ENCODE data around the gene FDX2. TPM values are rescaled to one million over a fixed set of nuclear protein-coding genes. Genes with fewer than 3 reads are reported as not detected.

Gene FDX2
- total RNA-seq, 1 experiment from 2014 or later, result 37.9 TPM

DNA sequence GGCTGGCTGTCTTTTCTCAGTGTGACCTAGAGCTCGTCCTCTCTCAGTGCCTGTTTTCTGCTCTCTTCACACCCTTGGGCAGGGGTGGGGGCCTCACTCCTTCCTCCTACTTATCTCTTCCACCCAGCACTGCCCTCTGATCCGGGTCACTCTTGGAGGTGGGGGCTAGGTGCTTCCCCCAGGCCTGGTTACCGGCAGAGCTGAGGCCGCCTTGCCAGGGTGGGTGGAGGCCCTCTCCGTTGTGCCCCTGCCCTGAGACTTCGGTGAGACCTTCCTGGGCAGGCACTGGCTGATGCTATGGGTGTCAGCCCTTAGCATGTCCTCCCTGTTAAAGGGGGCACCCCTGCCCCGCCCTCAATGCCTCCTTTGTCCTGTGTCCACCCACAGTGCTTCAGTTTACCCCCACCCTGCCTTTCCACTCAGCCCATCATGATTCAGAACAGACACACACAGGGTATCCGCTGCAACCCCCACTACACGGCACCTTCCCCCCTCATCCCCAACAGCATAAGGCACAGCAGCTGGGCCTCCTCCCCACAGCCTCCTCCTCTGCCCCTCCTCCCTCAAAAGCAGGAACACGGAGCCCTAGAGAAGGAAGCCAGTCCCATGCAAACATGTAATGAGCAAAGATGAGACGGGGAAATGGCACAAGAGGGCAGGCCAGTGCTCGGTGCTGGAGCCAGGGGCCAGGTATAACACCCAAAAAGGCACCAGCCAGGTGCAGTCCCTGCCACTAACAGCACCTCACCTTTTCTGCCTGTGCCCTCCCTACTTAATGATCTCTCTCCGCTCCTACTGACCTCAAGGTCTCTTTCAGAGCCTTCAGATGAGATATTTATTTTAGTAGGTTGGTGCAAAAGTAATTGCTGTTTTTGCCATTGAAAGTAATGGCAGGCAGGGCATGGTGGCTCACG is 16.0 kb downstream of the FDX2 start:
- no peak for DNase-seq (ENCODE audit: low read depth)

DNA sequence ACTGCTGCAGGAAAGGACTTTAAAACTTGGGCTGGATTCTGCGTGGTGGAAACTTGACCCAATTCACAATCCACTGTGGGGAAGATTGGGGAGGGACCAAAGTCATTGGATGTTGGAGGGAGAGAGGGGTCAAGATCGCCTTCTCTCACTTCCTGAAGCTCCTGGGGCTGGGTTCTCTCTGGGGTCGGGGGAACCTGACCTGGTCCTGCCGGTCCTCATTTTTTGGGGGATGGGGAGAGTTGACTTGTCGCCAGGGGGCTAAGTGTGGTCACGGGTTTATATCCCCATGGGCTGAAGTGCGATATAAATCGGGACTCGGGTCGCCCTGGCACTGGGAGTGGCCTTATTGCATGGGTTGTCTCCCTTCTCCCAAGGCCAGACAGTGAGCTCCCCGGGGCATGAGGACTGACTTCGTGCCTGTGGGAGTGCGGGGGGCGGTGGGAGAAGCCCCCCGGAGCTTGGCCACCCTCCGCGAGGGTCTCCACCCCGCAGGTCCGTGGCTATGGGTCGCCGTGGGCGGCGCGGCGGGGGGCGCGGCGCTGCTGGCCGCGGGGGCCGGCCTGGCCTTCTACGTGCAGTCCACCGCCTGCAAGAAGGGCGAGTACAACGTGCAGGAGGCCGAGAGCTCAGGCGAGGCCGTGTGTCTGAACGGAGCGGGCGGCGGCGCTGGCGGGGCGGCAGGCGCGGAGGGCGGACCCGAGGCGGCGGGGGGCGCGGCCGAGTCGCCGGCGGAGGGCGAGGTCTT is 19.8 kb downstream of the FDX2 start:
- no peak for DNase-seq (ENCODE audit: low read depth)

DNA sequence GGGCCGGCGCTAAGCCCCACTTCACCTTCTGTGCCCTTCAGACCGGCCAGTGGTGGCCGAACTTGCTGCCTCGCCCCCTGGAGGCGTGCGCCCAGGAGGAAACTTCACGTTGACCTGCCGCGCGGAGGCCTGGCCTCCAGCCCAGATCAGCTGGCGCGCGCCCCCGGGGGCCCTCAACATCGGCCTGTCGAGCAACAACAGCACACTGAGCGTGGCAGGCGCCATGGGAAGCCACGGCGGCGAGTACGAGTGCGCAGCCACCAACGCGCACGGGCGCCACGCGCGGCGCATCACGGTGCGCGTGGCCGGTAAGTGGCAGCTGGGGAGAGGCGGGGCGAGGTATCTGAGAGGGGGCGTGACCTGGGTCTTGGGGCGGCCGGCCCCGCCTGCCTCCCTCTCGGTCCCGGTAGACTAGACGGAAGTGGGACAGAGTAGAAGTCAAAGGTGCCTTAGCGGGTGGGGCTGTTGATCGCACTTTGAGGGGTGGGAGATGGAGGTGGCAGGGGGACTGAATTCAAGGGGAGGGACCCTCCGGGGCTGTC is 20.4 kb downstream of the FDX2 start:
- peak; percentile 39 for DNase-seq (ENCODE audit: low read depth)

DNA sequence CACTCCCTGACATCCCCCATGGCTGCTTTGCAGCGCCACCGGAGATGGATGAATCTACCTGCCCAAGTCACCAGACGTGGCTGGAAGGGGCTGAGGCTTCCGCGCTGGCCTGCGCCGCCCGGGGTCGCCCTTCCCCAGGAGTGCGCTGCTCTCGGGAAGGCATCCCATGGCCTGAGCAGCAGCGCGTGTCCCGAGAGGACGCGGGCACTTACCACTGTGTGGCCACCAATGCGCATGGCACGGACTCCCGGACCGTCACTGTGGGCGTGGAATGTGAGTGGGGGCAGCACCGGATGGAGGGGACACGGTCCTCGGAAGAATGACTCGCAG is 21.5 kb downstream of the FDX2 start:
- DNase-seq (ENCODE audit: low read depth), result no peak

DNA sequence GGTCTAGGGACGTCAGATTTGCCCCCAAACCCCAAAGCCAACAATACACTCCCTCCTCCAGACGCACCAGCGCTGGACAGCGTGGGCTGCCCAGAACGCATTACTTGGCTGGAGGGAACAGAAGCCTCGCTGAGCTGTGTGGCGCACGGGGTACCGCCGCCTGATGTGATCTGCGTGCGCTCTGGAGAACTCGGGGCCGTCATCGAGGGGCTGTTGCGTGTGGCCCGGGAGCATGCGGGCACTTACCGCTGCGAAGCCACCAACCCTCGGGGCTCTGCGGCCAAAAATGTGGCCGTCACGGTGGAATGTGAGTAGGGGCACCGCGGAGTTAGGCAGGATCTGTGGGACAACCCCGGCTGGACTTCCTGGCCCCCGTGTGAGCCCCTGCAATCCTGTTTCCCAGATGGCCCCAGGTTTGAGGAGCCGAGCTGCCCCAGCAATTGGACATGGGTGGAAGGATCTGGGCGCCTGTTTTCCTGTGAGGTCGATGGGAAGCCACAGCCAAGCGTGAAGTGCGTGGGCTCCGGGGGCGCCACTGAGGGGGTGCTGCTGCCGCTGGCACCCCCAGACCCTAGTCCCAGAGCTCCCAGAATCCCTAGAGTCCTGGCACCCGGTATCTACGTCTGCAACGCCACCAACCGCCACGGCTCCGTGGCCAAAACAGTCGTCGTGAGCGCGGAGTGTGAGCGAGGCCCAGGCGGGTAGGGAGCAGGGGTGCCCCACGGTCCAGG is 22.0 kb downstream of the FDX2 start:
- DNase-seq (ENCODE audit: low read depth), result no peak

DNA sequence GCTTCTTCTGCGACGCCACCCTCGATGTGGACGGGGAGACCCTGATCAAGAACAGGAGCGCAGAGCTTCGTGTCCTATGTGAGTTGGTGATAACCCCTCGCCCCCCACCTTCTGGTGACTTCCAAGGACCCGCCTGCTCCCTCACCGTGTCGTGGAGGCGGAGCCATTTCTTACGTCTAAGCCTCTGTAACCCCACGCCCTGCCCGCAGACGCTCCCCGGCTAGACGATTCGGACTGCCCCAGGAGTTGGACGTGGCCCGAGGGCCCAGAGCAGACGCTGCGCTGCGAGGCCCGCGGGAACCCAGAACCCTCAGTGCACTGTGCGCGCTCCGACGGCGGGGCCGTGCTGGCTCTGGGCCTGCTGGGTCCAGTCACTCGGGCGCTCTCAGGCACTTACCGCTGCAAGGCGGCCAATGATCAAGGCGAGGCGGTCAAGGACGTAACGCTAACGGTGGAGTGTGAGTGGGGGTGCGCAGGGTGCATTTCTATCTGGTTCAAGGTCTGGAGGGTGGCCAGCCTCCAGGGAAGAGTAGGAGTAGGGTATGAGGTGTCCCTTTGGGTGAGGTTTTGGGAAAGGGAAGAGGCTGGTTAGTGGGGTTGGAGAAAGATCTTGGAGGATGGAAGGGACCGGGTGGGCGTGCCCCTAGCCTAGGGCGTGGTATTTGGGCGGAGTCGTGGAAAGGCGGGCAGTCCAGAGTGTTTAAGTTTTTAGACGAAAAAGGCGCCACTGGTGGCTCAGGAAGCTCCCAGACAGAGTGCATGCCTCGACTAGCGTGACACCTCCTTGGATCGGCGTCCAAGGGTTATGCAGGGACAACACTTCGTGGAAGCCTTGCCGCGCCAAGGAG is 22.8 kb downstream of the FDX2 start:
- DNase-seq (ENCODE audit: low read depth), result no peak

DNA sequence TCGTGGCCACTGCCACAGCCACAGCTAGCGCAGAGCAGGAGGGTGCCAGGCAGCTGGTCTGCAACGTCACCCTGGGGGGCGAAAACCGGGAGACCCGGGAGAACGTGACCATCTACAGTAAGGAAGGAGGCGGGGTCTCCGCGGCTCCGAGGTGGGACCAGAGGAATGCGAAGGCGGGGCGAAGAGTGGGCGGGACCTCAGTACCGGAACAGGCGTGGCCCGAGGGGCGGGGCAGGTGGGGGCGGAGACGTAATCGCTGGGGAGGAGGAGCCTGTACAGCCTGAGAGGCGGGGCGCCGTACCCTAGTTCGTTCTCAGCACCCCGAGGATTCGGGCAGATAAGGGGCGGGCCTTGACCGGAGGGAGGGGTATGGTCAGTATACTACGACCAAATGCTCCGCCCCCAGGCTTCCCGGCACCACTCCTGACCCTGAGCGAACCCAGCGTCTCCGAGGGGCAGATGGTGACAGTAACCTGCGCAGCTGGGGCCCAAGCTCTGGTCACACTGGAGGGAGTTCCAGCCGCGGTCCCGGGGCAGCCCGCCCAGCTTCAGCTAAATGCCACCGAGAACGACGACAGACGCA is 23.5 kb downstream of the FDX2 start:
- peak; percentile 68 for DNase-seq (ENCODE audit: low read depth)

DNA sequence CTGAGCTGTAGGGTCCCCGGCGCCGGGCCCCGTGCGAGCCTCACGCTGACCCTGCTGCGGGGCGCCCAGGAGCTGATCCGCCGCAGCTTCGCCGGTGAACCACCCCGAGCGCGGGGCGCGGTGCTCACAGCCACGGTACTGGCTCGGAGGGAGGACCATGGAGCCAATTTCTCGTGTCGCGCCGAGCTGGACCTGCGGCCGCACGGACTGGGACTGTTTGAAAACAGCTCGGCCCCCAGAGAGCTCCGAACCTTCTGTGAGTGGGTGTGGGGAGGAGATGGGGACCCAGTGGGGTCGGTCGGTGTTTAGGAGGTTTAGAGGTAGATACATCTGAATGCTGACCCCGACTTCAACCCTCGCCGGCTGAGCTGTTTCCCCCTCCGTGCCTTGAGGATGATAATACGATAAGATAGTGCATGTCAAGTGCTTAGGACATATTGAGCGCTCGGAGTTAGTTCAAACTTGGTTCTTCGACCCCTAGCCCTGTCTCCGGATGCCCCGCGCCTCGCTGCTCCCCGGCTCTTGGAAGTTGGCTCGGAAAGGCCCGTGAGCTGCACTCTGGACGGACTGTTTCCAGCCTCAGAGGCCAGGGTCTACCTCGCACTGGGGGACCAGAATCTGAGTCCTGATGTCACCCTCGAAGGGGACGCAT is 24.1 kb downstream of the FDX2 start:
- DNase-seq (ENCODE audit: low read depth), result peak; percentile 28

DNA sequence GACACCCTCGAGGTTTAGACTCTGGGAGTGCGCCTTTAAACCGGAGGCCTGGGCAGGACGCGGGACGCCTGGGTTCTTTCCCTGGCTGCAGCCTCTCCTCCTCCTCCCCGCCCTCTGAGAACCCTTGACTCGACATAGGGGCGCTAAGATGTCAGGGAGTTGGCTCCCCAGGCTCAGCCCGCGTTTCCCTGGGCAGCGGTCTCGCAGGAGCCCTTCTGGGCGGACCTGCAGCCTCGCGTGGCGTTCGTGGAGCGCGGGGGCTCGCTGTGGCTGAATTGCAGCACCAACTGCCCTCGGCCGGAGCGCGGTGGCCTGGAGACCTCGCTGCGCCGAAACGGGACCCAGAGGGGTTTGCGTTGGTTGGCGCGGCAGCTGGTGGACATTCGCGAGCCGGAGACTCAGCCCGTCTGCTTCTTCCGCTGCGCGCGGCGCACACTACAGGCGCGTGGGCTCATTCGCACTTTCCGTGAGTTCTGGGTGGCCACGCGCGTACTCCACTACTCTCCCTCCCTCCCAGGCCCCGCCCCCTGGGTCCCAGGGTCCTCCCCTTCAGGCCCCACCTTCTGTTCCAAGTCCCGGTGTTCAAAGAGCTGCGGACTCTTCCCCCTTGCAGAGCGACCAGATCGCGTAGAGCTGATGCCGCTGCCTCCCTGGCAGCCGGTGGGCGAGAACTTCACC is 24.8 kb downstream of the FDX2 start:
- DNase-seq (ENCODE audit: low read depth), result peak; percentile 68

DNA sequence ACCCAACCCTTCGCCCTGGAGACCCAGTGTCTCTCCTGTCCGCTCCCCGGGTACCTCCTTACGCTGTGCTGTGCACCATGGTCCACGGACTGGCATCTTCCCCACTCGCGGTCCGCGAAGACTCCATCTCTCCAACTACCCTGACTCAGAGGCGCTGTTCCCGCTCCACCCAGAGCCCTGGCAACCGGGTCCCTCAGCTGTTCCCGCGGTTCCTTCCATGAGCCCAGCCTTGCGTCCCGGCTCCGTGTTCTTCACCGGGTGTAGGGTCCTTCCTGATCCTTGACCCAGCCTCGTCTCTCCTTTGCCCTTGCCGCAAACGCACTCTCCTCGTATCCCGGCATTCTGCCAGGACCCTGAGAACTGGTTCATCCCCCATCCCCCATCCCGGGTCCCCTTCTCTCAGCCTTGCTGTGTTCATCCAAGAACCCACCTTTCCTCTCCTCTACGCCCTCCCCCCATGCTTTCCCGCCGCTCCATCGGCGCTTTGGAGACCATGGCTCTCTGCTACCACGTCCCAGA is 25.4 kb downstream of the FDX2 start:
- peak; percentile 40 for DNase-seq (ENCODE audit: low read depth)

DNA sequence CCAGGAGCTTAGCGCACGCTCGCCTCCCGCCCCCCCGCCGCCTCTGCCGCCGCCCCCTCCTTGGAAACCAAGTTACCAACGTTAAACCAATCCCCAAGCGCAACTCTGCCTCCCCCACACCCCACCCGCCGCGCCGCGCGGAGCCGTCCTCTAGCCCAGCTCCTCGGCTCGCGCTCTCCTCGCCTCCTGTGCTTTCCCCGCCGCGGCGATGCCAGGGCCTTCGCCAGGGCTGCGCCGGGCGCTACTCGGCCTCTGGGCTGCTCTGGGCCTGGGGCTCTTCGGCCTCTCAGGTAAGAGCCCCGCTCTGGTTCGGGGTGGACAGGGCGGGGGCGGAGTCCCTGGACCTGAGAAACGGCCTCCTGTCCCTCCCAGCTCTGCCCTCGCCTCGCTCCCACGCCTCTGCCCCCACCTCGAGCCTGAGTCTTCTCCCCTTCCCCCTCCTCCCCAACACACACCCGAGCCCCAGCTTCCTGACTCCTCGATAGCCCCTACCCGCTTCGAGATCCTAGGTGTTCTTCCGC is 25.9 kb downstream of the FDX2 start, which contains the start of gene ICAM5:
ICAM5 (plus strand) TSS at position 117 of the 521 bp plus-strand sequence; CDS start at position 209, 92 bp downstream.
- peak; percentile 53 for DNase-seq (ENCODE audit: low read depth)

DNA sequence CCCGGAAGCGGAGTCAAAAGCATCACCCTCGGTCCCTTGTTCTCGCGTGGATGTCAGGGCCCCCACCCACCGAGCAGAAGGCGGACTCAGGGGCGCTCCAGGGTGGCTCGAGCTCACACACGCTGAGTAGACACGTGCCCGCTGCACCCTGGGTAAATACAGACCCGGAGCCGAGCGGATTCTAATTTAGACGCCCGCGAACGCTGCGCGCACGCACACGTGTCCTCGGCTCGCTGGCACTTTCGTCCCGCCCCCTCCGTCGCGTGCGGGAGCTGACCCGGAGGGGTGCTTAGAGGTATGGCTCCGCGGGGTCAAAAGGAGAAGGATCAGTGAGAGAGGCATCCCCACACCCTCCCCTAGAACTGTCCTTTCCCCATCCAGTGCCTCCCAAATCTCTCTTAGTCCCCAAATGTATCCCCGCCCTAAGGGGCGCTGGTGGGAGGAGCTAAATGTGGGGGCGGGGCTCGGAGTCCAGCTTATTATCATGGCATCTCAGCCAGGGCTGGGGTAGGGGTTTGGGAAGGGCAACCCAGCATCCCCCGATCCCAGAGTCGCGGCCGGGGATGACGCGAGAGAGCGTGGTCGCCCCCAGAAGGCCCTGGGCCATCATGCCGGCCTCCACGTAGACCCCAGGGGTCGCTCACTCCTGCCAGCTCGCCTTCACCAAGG is 26.5 kb downstream of the FDX2 start:
- DNase-seq (ENCODE audit: low read depth), result peak; percentile 72

DNA sequence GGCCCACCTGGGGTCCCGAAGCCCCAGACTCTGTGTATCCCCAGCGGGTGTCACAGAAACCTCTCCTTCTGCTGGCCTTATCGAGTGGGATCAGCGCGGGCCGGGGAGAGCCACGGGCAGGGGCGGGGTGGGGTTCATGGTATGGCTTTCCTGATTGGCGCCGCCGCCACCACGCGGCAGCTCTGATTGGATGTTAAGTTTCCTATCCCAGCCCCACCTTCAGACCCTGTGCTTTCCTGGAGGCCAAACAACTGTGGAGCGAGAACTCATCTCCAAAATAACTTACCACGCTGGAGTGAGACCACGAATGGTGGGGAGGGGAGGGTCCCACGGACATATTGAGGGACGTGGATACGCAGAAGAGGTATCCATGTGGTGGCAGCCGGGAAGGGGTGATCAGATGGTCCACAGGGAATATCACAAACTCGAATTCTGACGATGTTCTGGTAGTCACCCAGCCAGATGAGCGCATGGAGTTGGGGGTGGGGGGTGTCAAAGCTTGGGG is 27.1 kb downstream of the FDX2 start:
- peak; percentile 47 for DNase-seq (ENCODE audit: low read depth)

DNA sequence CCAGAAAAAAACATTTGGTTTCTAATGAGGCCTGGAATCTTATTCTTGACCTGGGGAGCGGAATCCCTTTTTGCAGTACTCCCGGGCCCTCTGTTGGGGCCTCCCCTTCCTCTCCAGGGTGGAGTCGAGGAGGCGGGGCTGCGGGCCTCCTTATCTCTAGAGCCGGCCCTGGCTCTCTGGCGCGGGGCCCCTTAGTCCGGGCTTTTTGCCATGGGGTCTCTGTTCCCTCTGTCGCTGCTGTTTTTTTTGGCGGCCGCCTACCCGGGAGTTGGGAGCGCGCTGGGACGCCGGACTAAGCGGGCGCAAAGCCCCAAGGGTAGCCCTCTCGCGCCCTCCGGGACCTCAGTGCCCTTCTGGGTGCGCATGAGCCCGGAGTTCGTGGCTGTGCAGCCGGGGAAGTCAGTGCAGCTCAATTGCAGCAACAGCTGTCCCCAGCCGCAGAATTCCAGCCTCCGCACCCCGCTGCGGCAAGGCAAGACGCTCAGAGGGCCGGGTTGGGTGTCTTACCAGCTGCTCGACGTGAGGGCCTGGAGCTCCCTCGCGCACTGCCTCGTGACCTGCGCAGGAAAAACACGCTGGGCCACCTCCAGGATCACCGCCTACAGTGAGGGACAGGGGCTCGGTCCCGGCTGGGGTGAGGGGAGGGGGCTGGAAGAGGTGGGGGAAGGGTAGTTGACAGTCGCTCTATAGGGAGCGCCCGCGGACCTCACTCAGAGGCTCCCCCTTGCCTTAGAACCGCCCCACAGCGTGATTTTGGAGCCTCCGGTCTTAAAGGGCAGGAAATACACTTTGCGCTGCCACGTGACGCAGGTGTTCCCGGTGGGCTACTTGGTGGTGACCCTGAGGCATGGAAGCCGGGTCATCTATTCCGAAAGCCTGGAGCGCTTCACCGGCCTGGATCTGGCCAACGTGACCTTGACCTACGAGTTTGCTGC is 28.7 kb downstream of the FDX2 start, which contains the start of gene ICAM4:
ICAM4 (plus strand) TSS at position 153 of the 935 bp plus-strand sequence; CDS start at position 211, 58 bp downstream.
- no peak for DNase-seq (ENCODE audit: low read depth)

DNA sequence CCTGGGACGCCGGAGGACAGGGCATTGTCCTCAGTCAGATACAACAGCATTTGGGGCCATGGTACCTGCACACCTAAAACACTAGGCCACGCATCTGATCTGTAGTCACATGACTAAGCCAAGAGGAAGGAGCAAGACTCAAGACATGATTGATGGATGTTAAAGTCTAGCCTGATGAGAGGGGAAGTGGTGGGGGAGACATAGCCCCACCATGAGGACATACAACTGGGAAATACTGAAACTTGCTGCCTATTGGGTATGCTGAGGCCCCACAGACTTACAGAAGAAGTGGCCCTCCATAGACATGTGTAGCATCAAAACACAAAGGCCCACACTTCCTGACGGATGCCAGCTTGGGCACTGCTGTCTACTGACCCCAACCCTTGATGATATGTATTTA is 30.4 kb downstream of the FDX2 start:
- no peak for DNase-seq (ENCODE audit: low read depth)

DNA sequence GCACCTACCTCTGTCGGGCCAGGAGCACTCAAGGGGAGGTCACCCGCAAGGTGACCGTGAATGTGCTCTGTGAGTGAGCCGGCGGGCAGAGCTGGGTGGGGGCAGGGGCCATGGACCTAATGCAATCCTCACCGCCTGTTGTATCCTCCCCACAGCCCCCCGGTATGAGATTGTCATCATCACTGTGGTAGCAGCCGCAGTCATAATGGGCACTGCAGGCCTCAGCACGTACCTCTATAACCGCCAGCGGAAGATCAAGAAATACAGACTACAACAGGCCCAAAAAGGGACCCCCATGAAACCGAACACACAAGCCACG is 30.9 kb downstream of the FDX2 start:
- DNase-seq (ENCODE audit: low read depth), result no peak
